HG03457 (cell line): Measurements from ENCODE around the gene HTR2B.
"Not testable (repeated sequence)": the region's sequence is repeated elsewhere in the genome, so short reads cannot be mapped to it uniquely, and the experiment has no call there.

Source experiments
- ATAC-seq: cut with Tn5 transposase; IDR thresholded peaks from one replicate; pipeline ENCODE4 v1.9.1; 2021; ENCODE audit warnings: moderate number of reproducible peaks; ENCODE audit not compliant: unreplicated experiment

HTR2B gene

GRCh38 chr2:231134910-231135655 is 10.2 kb upstream of the HTR2B start:
- ATAC-seq = no peak

GRCh38 chr2:231133365-231134099 is 8.7 kb upstream of the HTR2B start:
- ATAC-seq = no peak

GRCh38 chr2:231132129-231132528 is 7.3 kb upstream of the HTR2B start:
- no peak for ATAC-seq

- ATAC-seq = no peak
Observed at GRCh38 chr2:231130336-231131056, 5.7 kb upstream of the HTR2B start.

- ATAC-seq = no peak
Observed at GRCh38 chr2:231129216-231129615, 4.4 kb upstream of the HTR2B start.

- no peak for ATAC-seq
Observed at GRCh38 chr2:231128541-231128940, 3.7 kb upstream of the HTR2B start.

GRCh38 chr2:231127936-231128335 is 3.1 kb upstream of the HTR2B start:
- ATAC-seq = no peak

- no peak for ATAC-seq
Observed at GRCh38 chr2:231127480-231127879, 2.6 kb upstream of the HTR2B start.

GRCh38 chr2:231126123-231126522 is 1.3 kb upstream of the HTR2B start:
- ATAC-seq = no peak

GRCh38 chr2:231123362-231123898 is 1.4 kb downstream of the HTR2B start:
- no peak for ATAC-seq

GRCh38 chr2:231118614-231118942 is 6.3 kb downstream of the HTR2B start:
- ATAC-seq = no peak

GRCh38 chr2:231117922-231118613 is 6.8 kb downstream of the HTR2B start:
- ATAC-seq = no peak

- ATAC-seq = no peak
Observed at GRCh38 chr2:231117148-231117547, 7.7 kb downstream of the HTR2B start.

GRCh38 chr2:231115651-231116050 is 9.2 kb downstream of the HTR2B start:
- ATAC-seq = no peak

- ATAC-seq = no peak
Observed at GRCh38 chr2:231113489-231113888, 11.4 kb downstream of the HTR2B start.

- no peak for ATAC-seq
Observed at GRCh38 chr2:231111987-231112386, 12.9 kb downstream of the HTR2B start.

GRCh38 chr2:231110551-231110950 is 14.3 kb downstream of the HTR2B start:
- ATAC-seq = no peak

- ATAC-seq = peak; percentile 69
Observed at GRCh38 chr2:231104115-231104713, 20.6 kb downstream of the HTR2B start.

- no peak for ATAC-seq
Observed at GRCh38 chr2:231102772-231103171, 22.1 kb downstream of the HTR2B start.

GRCh38 chr2:231100990-231101389 is 23.9 kb downstream of the HTR2B start:
- no peak for ATAC-seq

- not testable (repeated sequence) for ATAC-seq
Observed at GRCh38 chr2:231100321-231100720, 24.5 kb downstream of the HTR2B start.
